Activated CD4-positive, alpha-beta T cell treated with anti-CD3 and anti-CD28 coated beads for 36 hours (primary cell): ENCODE measurements around the gene LIPK. TPM values are rescaled to one million over a fixed set of nuclear protein-coding genes. Genes with fewer than 3 reads are reported as not detected.

ENCODE experiments used
- total RNA-seq, 2 experiments: library from RNA; stranded (reverse); gene quantifications; one replicate each; pipeline ENCODE4 v1.2.3, GENCODE V29; 2021

LIPK gene
- total RNA-seq, 2 experiments from 2014 or later = not detected

Other genes with a start within 250 kb of the LIPK start
- 1 to 10 TPM; 4.3 to 4.4 TPM for gene RNLS, start 122.9 kb upstream of the LIPK start, total RNA-seq
- gene LIPJ, start 119.5 kb upstream of the LIPK start, total RNA-seq = not detected
- gene LIPF, start 41.8 kb upstream of the LIPK start, total RNA-seq = not detected
- gene LIPN, start 53.8 kb downstream of the LIPK start, total RNA-seq = not detected
- gene LIPM, start 96.5 kb downstream of the LIPK start, total RNA-seq = not detected
- gene ANKRD22, start 145.6 kb downstream of the LIPK start, total RNA-seq = under 1 TPM; 0.37 TPM
- 10 to 100 TPM; 36.6 to 40.2 TPM for gene STAMBPL1, start 174.0 kb downstream of the LIPK start, total RNA-seq
- 10 to 100 TPM in 1 of 2 experiments, 1 to 10 TPM in 1; 8.5 to 10.2 TPM for gene ACTA2, start 246.5 kb downstream of the LIPK start, total RNA-seq